MV-4-11 (cell line): Measurements from ENCODE around the gene SON.

ENCODE experiments used
- DNase-seq: peaks from one replicate; lab custom pipeline; 2025; lab: John Stamatoyannopoulos, UW

SON gene

GRCh38 chr21:33543505-33544129, 779 bp downstream of the SON start:
- no peak for DNase-seq

DNA sequence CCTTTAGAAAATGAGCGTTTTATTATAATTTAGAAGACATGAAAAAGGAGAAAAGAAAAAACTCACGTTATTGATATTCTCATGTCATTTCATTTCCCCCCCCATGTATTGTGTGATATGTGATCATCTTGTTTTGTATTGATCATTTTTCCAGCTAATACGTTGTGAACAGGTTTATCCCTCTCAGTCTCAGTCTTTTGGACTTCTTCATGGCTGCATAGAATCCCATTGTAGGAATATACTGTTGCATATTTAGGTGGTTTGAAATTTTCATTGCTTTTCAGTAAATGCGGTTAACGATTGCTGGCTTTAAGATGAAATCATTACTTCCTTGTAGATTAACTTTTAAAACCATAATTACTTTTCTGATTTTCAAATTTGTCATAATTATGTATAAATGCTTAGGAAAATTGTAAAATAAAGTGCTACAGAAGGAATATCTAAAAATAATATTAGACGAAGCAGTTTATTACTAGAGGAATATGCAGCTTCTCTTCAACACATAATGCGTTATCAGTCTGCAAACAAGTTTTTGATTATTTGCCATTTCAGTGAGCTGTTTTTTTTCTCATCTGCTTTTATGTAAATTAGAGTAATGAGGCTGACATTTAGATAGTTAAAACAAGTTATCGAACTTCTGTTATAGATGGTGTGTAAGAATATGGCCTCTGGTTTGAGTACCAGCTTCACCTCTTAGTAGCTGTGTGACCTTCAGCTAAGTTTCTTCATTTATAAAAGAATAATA, 1.8 kb downstream of the SON start:
- no peak for DNase-seq

GRCh38 chr21:33546086-33546485, 3.2 kb downstream of the SON start:
- DNase-seq = peak; percentile 24

- no peak for DNase-seq
Observed at GRCh38 chr21:33549848-33550771, 7.3 kb downstream of the SON start.

DNA sequence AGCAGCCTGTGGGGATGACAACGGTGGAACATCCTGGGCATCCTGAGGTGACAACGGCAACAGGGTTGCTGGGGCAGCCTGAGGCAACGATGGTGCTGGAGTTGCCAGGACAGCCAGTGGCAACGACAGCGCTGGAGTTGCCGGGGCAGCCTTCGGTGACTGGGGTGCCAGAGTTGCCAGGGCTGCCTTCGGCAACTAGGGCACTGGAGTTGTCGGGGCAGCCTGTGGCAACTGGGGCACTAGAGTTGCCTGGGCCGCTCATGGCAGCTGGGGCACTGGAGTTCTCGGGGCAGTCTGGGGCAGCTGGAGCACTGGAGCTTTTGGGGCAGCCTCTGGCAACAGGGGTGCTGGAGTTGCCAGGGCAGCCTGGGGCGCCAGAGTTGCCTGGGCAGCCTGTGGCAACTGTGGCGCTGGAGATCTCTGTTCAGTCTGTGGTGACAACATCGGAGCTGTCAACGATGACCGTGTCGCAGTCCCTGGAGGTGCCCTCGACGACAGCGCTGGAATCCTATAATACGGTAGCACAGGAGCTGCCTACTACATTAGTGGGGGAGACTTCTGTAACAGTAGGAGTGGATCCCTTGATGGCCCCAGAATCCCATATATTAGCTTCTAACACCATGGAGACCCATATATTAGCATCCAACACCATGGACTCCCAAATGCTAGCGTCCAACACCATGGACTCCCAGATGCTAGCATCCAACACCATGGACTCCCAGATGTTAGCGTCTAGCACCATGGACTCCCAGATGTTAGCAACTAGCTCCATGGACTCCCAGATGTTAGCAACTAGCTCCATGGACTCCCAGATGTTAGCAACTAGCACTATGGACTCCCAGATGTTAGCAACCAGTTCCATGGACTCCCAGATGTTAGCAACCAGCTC, 8.2 kb downstream of the SON start:
- DNase-seq = no peak

- no peak for DNase-seq
Observed at GRCh38 chr21:33551664-33552063, 8.8 kb downstream of the SON start.

GRCh38 chr21:33552093-33552998, 9.5 kb downstream of the SON start:
- DNase-seq = no peak

DNA sequence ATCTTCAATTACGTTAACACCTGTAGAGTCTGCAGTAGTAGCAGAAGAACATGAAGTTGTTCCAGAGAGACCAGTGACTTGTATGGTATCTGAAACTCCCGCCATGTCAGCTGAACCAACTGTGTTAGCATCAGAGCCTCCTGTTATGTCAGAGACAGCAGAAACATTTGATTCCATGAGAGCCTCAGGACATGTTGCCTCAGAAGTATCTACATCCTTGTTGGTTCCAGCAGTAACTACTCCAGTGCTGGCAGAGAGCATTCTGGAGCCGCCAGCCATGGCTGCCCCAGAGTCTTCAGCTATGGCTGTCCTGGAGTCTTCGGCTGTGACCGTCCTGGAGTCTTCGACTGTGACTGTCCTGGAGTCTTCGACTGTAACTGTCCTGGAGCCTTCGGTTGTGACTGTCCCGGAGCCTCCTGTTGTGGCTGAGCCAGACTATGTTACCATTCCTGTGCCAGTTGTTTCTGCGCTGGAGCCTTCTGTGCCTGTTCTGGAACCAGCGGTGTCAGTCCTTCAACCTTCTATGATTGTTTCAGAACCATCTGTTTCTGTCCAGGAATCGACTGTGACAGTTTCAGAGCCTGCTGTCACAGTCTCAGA, 10.3 kb downstream of the SON start:
- no peak for DNase-seq

DNA sequence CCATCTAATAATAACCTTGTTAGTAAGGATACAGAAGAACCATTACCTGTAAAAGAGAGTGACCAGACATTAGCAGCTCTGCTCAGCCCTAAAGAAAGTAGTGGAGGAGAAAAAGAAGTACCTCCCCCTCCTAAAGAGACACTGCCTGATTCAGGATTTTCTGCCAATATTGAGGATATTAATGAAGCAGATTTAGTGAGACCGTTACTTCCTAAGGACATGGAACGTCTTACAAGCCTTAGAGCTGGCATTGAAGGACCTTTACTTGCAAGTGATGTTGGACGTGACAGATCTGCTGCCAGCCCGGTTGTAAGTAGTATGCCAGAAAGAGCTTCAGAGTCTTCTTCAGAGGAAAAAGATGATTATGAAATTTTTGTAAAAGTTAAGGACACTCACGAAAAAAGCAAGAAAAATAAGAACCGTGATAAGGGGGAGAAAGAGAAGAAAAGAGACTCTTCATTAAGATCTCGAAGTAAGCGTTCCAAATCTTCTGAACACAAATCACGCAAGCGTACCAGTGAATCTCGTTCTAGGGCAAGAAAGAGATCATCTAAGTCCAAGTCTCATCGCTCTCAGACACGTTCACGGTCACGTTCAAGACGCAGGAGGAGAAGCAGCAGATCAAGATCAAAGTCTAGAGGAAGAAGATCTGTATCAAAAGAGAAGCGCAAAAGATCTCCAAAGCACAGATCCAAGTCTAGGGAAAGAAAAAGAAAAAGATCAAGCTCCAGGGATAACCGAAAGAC, 11.6 kb downstream of the SON start:
- DNase-seq = no peak

GRCh38 chr21:33554982-33555344, 12.1 kb downstream of the SON start:
- no peak for DNase-seq

GRCh38 chr21:33557447-33557846, 14.6 kb downstream of the SON start:
- no peak for DNase-seq

DNA sequence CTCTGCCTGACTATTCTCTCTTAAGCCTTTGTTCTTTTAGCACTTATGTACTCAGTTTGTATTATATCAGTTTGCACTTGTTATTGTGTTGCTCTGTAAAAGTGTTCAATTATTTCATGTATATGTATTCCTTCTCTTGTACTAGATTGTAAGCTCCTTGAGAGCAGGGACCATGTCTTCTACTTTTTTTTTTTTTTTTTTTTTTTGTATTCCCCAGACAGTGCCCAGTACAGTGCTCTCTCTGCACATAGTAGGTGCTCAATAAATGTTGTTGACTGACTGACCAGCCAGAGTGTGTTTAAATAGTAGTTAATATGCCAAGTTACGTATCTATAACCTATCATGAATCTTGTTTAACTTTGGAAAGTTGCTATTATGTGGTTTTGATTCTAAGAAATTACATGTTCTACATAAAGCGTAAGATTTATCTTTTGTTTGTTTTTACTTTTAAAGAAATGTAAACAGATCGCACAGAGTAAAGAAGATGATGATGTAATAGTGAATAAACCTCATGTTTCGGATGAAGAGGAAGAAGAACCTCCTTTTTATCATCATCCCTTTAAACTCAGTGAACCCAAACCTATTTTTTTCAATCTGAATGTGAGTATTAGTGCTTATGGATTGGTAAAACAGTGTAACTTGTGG, 16.1 kb downstream of the SON start:
- DNase-seq = no peak

DNA sequence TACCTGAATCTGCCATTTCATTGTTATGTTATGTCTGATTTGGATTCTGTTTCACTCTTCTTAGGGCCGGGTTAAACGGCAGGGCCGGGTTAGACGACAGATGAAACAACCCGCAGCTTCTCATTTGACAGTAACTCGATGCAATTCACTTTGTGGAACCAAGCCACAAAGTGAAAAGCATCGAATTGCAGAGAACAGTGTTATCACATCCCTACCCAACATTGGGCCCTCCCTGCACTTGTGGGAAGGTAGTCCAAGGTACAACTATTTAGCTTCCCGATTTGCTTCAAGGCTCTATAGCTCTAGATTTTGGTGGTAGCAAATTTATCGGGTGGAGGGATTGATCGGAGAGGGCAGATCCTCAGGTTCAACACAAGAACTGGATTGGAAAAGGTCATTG, 17.0 kb downstream of the SON start:
- DNase-seq = no peak

DNA sequence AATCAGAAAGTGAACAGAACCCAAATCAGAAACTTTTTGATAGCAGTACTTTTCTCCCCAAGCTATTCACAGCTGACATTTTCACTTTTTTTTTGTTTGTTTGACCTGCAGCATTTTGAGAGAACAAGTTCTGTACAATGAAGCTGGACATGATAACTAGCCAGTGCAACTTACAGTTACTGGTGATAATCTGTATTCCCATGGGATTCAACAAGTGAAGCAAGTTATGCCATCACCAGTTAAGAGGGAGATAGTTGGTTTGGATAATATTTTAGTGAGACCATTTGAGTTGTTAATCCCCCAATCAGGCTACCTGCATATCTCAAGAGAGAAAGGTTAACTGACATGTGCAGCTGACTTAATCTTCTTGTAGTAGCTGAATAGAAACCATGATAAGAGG, 18.1 kb downstream of the SON start:
- DNase-seq = no peak

- no peak for DNase-seq
Observed at GRCh38 chr21:33561373-33561772, 18.5 kb downstream of the SON start.

DNA sequence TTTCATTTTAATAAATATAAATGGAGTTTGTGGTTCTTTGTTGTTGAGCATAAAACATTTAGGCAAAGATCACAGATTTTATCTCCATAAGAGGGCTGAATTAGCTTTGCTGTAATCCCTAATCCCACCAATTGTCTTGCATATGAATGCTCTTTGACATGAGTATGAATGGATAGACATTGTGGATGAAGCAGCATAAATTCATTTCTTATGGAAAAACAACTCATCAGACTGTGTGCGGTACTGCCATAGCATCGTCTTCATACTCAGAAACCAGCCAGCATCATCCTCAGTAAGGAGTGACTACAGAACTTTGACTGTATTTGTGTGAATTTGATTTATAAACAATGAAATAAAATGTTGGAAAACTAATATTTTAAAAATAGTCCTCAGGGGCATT, 19.6 kb downstream of the SON start:
- DNase-seq = no peak

- no peak for DNase-seq
Observed at GRCh38 chr21:33566514-33566913, 23.7 kb downstream of the SON start.

DNA sequence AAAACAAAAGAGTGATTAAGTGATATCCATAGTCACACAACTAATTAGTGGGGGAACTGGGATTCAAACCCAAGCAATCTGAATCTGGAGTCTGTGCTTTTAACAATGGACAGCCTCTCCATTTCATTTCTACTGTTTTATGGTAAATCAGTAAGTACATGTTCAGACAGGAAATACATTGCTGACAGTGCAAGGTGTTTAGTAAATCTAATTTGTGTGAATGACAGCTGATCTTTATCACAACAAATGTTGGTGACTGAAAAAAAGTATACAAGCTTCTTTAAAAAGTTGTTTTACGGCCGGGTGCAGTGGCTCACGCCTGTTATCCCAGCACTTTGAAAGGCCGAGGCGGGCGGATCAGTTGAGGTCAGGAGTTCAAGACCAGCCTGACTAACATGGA, 25.1 kb downstream of the SON start:
- DNase-seq = no peak

DNA sequence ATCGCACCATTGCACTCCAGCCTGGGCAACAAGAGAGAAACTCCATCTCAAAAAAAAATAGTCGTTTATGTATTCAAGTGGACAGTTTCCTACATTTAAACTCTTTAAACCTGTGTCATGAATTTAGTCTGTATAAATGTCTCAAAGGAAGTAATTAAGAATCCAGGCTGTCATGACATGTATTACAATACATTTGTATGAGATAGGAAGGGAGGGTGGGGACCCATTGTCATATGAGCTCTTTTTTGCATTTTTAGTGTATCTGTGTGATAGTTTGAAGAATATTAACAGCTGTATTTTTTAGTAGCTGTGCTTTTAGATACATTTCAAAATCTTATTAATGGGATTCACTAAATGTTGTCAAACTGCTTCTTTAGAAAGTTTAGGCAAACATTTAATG, 25.6 kb downstream of the SON start:
- DNase-seq = no peak
